Epithelial cell of prostate (primary cell): ENCODE results near the gene RALBP1.

Experiments used
- DNase-seq: peaks from one replicate; pipeline ENCODE4 v3.0.0-alpha.2; 2011; ENCODE audit warnings: low read depth, low spot score
- H3K27ac ChIP-seq: fragments of 450-650 bp; 2 replicates; pipeline ENCODE4 v1.5.1; 2017; ENCODE audit warnings: mild to moderate bottlenecking

The RALBP1 gene

GRCh38 chr18:9542924-9543323 lies 67.6 kb downstream of the RALBP1 start:
- H3K27ac ChIP-seq: no peak overlapping the region
- DNase-seq: no peak

GRCh38 chr18:9545029-9545428 lies 69.7 kb downstream of the RALBP1 start:
- DNase-seq: no peak

GRCh38 chr18:9546468-9546867 lies 71.2 kb downstream of the RALBP1 start:
- DNase-seq: no peak
- H3K27ac ChIP-seq: no peak overlapping the region

More at GRCh38 chr18:9545029-9545428, 69.7 kb downstream of the RALBP1 start:
- no peak overlapping the region for H3K27ac ChIP-seq

GRCh38 chr18:9547782-9548181 lies 72.5 kb downstream of the RALBP1 start:
- DNase-seq: no peak
- no peak overlapping the region for H3K27ac ChIP-seq

- no peak overlapping the region for H3K27ac ChIP-seq
- no peak for DNase-seq
Measured at GRCh38 chr18:9549405-9549804, 74.1 kb downstream of the RALBP1 start.

GRCh38 chr18:9550429-9550828 lies 75.1 kb downstream of the RALBP1 start:
- H3K27ac ChIP-seq: no peak overlapping the region

GRCh38 chr18:9552191-9552590 lies 76.9 kb downstream of the RALBP1 start:
- H3K27ac ChIP-seq: no peak overlapping the region
- no peak for DNase-seq

More at GRCh38 chr18:9550429-9550828, 75.1 kb downstream of the RALBP1 start:
- no peak for DNase-seq

GRCh38 chr18:9552616-9553015 lies 77.3 kb downstream of the RALBP1 start:
- DNase-seq: no peak

GRCh38 chr18:9557250-9557943 lies 82.1 kb downstream of the RALBP1 start:
- DNase-seq: peak; percentile 51
- H3K27ac ChIP-seq: peak overlapping the region; percentile 63

More at GRCh38 chr18:9552616-9553015, 77.3 kb downstream of the RALBP1 start:
- no peak overlapping the region for H3K27ac ChIP-seq

- DNase-seq: no peak
- H3K27ac ChIP-seq: peak overlapping the region; percentile 63
Measured at GRCh38 chr18:9558387-9559064, 83.2 kb downstream of the RALBP1 start.

- no peak for DNase-seq
- H3K27ac ChIP-seq: peak overlapping the region; percentile 63
Measured at GRCh38 chr18:9559253-9559652, 83.9 kb downstream of the RALBP1 start.

- DNase-seq: no peak
- peak overlapping the region; percentile 4 for H3K27ac ChIP-seq
Measured at GRCh38 chr18:9561759-9562158, 86.4 kb downstream of the RALBP1 start.

GRCh38 chr18:9562584-9562983 lies 87.3 kb downstream of the RALBP1 start:
- H3K27ac ChIP-seq: peak overlapping the region; percentile 4
- no peak for DNase-seq

- H3K27ac ChIP-seq: no peak overlapping the region
- DNase-seq: no peak
Measured at GRCh38 chr18:9563331-9563730, 88.0 kb downstream of the RALBP1 start.

GRCh38 chr18:9565407-9565806 lies 90.1 kb downstream of the RALBP1 start:
- DNase-seq: no peak
- H3K27ac ChIP-seq: no peak overlapping the region

- DNase-seq: no peak
- H3K27ac ChIP-seq: no peak overlapping the region
Measured at GRCh38 chr18:9568186-9568585, 92.9 kb downstream of the RALBP1 start.

- DNase-seq: no peak
- no peak overlapping the region for H3K27ac ChIP-seq
Measured at GRCh38 chr18:9569178-9569577, 93.9 kb downstream of the RALBP1 start.

GRCh38 chr18:9570255-9570654 lies 94.9 kb downstream of the RALBP1 start:
- H3K27ac ChIP-seq: no peak overlapping the region
- no peak for DNase-seq

GRCh38 chr18:9571546-9571945 lies 96.2 kb downstream of the RALBP1 start:
- DNase-seq: no peak
- H3K27ac ChIP-seq: no peak overlapping the region

GRCh38 chr18:9574473-9575115 lies 99.3 kb downstream of the RALBP1 start:
- DNase-seq: no peak

GRCh38 chr18:9575558-9575957 lies 100.2 kb downstream of the RALBP1 start:
- peak overlapping the region; percentile 21 for H3K27ac ChIP-seq
- peak; percentile 75 for DNase-seq

More at GRCh38 chr18:9574473-9575115, 99.3 kb downstream of the RALBP1 start:
- H3K27ac ChIP-seq: no peak overlapping the region
